Ramos (cell line): ENCODE results near the gene S100A16.

Experiments used
- in situ Hi-C: fragments of 300-500 bp; cut with MboI; formaldehyde crosslinking; loops from one replicate; pipeline ENCODE4 v1.14.3; 2022; ENCODE audit warnings: low sequenced_read_pairs; ENCODE audit not compliant: unreplicated experiment

Gene S100A16

GRCh38 chr1:153617663-153618062 lies 4.7 kb upstream of the S100A16 start:
- in situ Hi-C loops: no loop called here

- in situ Hi-C loops: no loop called here
Observed at GRCh38 chr1:153616917-153617311, 4.0 kb upstream of the S100A16 start.

- in situ Hi-C loops: no loop called here
Observed at GRCh38 chr1:153616144-153616916, 3.4 kb upstream of the S100A16 start, which contains the start of gene S100A14. S100A14 (minus strand) TSS chr1:153616325; CDS start chr1:153615858, 467 bp downstream.

- in situ Hi-C loops: no loop called here
Observed at GRCh38 chr1:153615406-153615805, 2.5 kb upstream of the S100A16 start.

GRCh38 chr1:153614906-153615305 lies 2.0 kb upstream of the S100A16 start:
- in situ Hi-C loops: no loop called here

GRCh38 chr1:153614189-153614900 lies 1.4 kb upstream of the S100A16 start:
- in situ Hi-C loops: no loop called here

- in situ Hi-C loops: no loop called here
Observed at GRCh38 chr1:153613406-153613805, 469 bp upstream of the S100A16 start.

GRCh38 chr1:153612111-153612754 lies 704 bp downstream of the S100A16 start:
- in situ Hi-C loops: no loop called here

GRCh38 chr1:153611356-153611755 lies 1.6 kb downstream of the S100A16 start:
- in situ Hi-C loops: no loop called here

GRCh38 chr1:153610811-153611301 lies 2.1 kb downstream of the S100A16 start:
- in situ Hi-C loops: no loop called here

- in situ Hi-C loops: no loop called here
Observed at GRCh38 chr1:153610334-153610733, 2.6 kb downstream of the S100A16 start.

GRCh38 chr1:153609585-153609907 lies 3.4 kb downstream of the S100A16 start:
- in situ Hi-C loops: no loop called here

GRCh38 chr1:153608742-153609584 lies 4.0 kb downstream of the S100A16 start:
- in situ Hi-C loops: no loop called here

- in situ Hi-C loops: no loop called here
Observed at GRCh38 chr1:153608089-153608682, 4.8 kb downstream of the S100A16 start.

GRCh38 chr1:153607381-153607780 lies 5.6 kb downstream of the S100A16 start:
- in situ Hi-C loops: no loop called here

- in situ Hi-C loops: no loop called here
Observed at GRCh38 chr1:153606194-153606593, 6.7 kb downstream of the S100A16 start.

- in situ Hi-C loops: no loop called here
Observed at GRCh38 chr1:153602749-153603148, 10.2 kb downstream of the S100A16 start.

- in situ Hi-C loops: no loop called here
Observed at GRCh38 chr1:153599847-153600246, 13.1 kb downstream of the S100A16 start.

GRCh38 chr1:153598309-153599172 lies 14.4 kb downstream of the S100A16 start:
- in situ Hi-C loops: no loop called here
